Raji (cell line): ENCODE data around the gene TBC1D1.

ENCODE experiments used
- POLR2A ChIP-seq: IDR thresholded peaks from 2 replicates; pipeline ENCODE4 v1.6.1; 2011; ENCODE audit warnings: low read depth, low read length, control low read depth; ENCODE audit not compliant: insufficient read depth

The TBC1D1 gene

DNA sequence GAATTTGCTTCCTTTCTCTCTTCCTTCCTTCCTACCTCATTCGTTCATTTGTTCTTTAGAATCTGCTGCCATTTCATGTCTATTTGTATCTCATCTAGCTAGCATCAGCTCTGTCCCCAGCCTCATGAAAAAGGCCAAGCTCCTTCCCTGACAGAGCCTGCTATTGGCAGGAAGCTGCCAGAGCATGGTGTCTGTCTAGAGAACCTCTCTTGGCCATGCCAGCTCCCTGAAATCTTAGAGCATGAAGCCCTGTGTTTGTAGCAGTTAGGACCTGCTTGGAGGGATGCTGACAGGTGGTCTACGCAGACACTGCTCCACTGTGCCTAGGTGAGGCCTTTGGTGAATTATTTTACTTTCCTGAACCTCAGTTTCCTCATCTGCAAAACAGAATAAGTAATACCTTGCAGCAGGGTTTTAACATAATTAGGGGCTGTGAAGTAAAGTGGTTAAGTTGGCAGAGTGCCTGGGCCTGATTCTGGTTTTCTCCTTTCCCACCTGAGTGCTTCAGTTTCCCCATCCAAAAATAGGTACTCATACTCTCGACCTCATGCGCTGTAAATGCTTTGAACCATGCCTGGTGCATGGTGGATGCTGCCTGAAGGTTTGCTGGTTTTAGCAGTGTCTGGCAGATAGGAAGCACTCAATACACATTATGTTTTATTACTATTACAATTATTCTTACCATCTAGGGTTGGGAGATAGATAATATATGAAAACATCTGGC, 74.0 kb downstream of the TBC1D1 start:
- no peak for TF ChIP-seq POLR2A

DNA sequence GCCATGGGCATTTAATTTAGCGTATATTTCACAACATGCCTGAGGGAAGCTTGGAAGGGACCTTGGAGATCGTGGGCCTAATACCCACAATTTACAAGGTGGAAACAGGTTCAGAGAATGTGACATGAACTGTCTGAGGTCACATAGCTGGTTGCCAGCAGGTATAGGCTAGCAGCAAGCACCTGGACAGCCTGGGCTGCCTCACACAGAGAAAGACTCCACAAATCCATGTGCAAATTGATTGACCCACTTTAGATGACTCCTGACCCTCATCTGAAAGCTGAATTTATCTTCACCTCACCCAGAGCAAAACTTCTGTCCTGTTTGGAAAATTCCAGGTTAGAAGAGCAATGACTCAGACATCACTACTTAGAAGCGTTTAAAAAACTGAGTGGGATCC, 75.2 kb downstream of the TBC1D1 start:
- no peak for TF ChIP-seq POLR2A

DNA sequence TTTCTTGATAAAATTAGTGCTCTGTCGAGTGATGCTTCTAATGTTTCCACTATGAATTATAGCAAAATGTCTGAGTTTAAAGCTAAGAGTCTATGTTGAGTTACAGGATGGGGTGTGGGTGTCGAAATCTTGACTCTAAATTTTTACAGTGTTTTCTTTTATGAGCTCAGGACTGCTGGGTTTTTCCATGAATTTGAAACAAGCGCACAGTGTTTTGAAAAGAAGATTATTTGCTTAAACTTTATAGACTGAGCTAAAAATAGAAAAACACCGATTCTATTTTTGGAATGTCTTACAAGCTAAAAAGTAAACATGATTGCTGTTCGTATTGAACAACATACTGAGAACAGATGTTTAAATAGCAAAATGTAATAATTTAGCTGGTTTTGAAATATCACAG, 76.9 kb downstream of the TBC1D1 start:
- TF ChIP-seq POLR2A: no peak

DNA sequence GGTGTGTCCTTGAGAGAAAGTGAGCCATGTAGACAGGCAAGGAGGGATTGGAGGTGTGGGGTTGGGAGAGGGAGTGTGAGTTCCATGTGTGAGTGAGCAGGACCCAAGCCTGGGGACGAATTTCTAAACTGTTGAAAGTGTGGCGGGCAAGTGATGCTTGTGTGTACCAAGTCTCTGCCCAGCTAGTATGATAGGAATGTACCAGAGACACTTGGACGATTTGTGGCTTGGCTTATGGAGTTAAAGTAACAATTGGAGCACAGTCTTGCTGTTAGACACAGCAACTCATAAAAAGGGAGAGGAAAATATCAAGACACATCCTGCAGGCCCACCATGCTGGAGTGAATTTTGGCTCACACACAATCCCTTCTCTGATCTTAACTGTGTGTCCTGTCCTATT, 77.9 kb downstream of the TBC1D1 start:
- TF ChIP-seq POLR2A: no peak

DNA sequence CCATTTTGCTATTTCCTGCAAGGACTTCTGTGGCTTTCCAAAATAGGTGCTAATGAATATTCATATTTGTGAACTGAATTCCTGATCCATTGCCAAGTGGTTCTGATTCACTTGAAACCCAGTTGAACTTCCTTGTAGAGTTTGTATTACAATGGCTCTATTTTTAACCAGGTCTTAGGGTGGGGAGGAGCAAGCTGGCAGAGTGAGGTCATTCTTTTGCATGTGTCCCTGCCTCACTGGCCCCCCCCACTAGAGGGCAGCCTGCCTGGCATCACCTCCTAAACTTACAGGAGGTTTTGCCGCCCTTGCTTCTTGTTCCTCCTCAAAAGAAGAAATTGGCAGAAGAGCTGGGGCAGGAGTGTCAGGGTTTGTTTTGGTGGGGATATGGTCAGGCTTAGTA, 79.8 kb downstream of the TBC1D1 start:
- no peak for TF ChIP-seq POLR2A

DNA sequence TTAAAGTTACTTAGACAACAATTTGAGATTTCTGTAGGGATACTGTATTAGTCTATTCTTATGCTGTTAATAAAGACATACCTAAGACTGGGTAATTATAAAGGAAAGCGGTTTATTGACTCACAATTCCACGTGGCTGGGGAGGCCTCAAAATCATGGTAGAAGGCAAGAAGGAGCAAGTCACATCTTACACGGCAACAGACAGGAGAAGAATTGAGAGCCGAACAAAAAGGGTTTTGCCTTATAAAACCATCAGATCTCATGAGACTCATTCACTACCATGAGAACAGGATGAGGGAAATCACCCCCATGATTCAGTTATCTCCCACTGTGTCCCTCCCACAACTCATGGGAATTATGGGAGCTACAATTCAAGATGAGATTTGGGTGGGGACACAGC, 80.3 kb downstream of the TBC1D1 start:
- TF ChIP-seq POLR2A: no peak

DNA sequence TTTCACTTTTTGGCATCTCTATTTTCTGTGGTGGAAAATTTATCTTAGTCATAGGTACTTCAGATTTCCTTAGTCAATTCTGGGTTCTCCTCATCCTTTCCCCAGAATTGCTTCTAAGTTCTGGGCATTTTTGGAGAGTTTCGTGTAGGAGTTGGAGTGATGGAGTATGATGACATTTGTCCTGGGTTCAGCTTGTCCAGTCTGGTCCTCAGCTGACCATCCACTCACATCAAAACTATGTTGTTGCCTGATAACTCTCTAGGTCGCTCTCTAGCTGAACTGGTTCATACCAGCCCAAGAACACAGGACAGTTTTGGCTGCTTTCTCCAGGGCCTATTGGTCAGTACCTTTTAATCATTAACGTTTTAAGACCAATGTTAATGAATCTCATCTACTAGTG, 82.6 kb downstream of the TBC1D1 start:
- no peak for TF ChIP-seq POLR2A

DNA sequence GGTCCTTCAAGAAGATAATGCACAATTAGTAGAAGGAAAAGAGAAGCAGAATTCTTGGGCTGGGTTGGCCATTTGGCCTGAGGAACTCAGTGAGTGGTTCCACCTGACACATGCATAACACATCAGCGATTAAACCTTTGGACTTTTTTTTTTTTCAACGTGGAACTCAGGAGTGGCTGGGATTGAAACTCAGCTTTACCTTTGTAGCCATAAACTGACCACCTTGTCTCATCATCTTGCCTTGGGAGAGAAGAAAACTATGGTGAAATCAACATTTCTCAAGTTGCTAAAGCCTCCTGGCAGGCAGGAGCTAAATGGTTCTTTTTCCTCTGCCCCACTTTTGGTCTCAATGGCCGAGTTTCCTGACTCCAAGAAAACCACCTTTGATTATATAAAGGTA, 85.6 kb downstream of the TBC1D1 start:
- TF ChIP-seq POLR2A: no peak

DNA sequence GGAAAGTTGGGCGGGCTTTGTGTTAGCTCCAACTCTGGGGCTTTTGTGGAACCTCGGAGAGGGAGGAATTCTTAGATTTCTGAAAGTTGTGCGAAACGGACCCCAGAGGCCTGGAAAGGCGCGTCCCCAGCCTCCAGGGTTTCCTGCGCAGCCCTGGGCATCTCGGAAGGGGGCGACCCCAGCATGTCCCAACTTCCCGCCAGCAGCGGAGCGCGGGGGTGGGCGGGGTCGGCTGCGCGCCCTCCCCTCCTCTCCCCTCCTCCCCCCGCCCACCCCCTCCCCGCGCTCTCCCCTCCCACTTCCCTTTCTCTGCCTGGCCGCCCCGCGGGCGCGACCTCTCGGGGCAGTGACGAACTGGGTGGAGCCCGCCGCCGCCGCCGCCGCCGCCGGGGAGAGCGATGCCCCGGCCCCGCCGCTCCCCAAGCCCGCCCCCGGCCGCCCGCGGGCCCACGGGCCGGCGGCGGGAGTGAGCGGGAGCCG, 86.1 kb downstream of the TBC1D1 start:
- peak; percentile 42; the same call in 1 of the 2 replicates for TF ChIP-seq POLR2A

DNA sequence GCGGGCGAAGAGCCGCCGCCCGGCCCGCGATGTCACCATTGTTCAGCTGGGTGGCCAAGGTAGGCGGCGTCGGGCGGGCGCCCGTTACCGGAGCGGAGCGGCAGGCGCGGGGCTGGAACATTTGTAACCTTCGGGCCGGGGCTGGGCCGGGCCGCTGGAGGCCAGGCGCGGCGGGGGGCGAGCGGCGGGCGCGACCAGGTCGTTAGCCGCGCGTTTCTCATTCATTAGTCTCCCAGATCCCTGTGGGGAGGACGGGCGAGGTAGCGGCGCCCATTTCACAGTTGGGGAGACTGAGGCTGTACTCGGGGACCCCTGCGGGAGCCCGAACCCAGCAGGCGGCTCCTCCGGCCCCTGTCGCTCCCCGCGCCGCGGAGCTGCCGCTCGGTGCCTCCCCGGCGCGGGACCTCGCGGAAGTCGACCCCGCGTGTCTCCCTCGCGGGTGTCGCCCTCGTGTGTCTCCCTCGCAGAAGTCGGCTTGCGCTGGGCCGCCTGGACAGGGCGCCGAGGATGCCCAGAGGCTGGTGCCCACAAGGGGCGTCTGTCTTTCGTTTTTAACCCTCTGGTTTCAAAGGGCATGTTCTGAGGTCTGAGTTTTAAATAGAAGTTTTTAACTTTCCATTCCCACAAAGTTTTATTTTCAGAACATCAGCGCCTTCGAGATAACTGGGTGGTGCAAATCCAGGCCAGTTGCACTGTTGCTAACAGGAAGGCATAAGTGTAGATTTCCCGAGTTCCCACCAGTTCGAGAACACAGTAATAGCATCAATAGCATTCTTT, 86.8 kb downstream of the TBC1D1 start:
- peak; percentile 34; the same call in 1 of the 2 replicates for TF ChIP-seq POLR2A

DNA sequence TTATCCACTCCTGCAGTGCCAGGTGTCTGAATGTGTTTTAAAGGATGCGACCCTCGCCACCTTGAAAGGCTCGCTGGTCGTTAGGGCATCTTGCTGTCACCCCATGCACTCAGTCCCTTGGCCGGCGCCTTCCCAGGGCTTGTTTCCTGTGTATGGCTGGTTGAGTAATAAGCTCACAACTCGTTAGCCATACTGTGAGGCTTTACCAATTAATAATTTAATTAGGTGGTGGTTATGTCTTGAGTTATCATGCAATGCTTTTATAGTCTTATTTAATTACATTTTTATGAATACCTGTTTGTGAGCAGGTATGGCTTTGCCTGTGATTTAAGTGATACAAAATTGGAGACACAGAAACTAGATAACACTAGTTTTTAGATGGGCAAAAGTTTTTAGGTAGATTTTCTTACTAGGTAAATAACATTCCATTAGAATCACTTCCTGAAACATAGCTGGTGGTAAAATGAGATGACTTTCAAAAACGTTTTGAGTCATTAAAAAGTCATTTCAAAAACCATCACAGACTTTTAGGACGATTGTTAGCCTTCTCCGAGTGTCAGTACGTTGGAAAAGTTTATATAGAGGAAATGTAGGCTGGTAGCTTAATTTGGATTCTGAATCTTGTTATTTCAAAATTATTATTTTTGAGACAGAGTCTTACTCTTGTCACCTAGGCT, 87.5 kb downstream of the TBC1D1 start:
- TF ChIP-seq POLR2A: no peak

DNA sequence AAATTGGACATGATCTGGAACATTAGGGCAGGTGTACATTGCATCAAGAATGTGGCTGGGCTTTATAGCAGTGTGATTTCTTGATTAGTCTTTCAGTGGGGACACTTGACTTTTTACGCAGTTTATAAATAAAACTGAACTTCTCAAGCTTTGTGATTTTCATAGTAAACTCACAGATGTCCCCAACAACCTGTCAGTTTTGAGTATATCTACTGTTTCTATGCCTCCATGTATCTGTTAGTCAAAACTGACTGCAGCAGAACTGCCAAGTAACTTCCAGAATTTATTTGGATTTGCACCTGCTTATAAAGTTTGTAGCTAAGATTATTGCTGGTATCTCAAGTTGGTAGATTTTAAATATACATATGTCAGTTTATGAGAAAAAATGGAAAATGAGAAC, 89.4 kb downstream of the TBC1D1 start:
- TF ChIP-seq POLR2A: no peak

DNA sequence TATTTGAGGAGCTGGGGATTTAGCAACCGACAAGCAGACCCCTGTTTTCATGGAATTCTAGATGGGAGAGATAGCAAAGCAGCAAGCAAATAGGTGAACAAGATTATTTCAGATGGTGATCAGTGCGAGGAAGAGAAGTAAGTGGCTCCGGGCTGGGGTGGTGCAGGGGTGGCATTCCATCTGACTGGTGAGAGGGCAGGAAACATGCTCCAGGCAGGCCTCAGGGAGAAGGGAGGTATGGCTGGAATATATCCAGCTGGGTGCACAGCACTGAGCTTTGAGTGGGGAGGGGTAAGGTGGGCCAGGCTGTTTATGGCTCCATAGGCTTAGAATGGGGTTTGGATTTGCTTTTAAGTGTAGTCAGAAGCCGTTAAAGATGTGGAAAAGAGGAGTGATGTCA, 90.5 kb downstream of the TBC1D1 start:
- no peak for TF ChIP-seq POLR2A

DNA sequence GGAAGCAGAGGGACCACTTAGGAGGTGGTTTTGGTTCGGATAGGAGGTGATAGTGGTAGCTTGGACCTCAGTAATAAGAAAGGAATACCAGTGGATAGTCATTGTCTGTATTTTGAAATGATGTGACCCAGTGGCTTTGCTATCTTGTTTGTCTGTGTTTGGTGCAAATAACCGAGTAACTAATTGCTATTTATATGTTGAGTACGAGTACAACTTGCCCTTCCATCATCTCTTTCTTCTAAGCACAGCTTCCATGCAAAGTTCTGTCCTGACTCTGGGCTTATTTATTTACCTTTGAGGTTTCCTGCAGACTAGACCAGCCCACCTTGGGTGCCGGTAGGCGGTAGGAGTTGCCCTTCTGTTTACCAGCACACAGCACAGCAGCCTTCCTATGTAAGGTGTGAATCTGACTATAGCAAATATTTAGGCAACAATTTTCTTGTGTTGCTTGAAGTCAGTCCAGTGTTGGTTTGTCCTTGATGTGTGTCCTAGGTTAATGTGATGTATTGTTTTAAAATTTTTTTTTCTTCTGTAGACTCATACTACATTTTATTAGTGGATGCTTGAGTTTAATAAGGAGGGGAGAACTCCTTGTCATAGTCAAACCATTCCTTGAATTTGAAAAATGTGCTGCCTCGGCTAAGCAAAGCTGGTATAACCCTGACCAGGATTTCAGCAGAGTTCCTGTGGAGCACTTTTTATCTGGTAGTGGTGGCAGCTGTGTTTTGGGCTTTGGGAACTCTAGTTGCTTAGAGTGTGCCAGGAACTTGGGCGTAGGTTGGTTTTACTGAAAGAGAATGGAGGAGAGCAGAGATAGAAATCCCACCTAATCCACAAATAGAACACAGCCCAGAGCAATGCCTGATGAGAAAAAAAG, 91.2 kb downstream of the TBC1D1 start:
- no peak for TF ChIP-seq POLR2A

DNA sequence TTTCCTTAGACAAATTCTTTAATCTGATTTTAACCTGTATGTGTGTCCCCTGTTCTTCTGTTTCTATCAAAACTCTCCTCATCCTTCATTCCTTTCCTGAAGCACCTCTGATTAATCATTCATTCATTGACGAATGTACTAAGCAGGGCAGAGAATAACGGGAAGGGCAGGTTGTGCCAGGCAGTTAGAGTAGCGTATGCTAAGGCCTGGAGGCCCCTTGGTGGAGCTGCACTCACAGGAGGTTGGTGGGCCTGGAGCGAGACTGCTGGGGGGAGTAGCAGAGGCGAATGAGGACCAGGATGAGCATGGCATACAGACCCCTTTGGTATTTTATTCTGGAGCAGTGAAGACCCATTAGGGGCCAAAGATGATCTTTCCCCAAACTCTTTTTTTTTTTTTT, 91.9 kb downstream of the TBC1D1 start:
- TF ChIP-seq POLR2A: no peak

DNA sequence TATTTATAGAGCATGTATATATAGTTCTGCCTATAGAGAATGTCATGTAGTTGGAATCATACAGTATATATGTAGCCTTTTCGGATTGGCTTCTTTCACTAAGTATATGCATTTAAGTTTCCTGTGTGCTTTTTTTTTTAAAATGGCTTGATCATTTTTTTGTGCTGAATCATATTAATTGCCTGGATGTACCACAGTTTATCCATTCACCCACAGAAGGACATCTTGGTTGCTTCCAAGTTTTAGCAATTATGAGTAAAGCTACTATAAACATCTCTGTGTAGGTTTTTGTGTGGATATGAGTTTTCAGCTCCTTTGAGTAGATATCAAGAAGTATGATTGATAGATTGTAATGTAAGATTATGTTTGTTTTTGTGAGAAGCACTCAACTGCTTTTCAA, 93.1 kb downstream of the TBC1D1 start:
- TF ChIP-seq POLR2A: no peak
